Stimulated activated CD4-positive, alpha-beta T cell treated with anti-CD3 and anti-CD28 coated beads, Interleukin-12 subunit alpha, Interleukin-12 subunit beta, amount 100 ng/mL, for 24 hours (primary cell): ENCODE data around the gene UNC93A.
"Not testable (repeated sequence)": the region's sequence is repeated elsewhere in the genome, so short reads cannot be mapped to it uniquely, and the experiment has no call there.

Source experiments
- DNase-seq, 2 experiments: peaks; one replicate each; pipeline ENCODE4 v3.0.0-alpha.2; 2020; ENCODE audit warnings: low read depth in 2 of 2

The UNC93A gene

GRCh38 chr6:167290786-167291622, at the start of gene UNC93A:
Gene UNC93A (plus strand): TSS chr6:167291315. CDS start chr6:167291490, 175 bp downstream.
- DNase-seq: no peak

GRCh38 chr6:167241321-167242134, 49.6 kb upstream of the UNC93A start:
- not testable (repeated sequence) for DNase-seq

GRCh38 chr6:167242135-167242506, 49.0 kb upstream of the UNC93A start:
- DNase-seq: not testable (repeated sequence)

GRCh38 chr6:167242511-167243051, 48.5 kb upstream of the UNC93A start:
- not testable (repeated sequence) for DNase-seq

- no peak for DNase-seq
Observed at GRCh38 chr6:167244064-167244960, 46.8 kb upstream of the UNC93A start.

GRCh38 chr6:167244991-167245390, 46.1 kb upstream of the UNC93A start:
- DNase-seq: no peak

GRCh38 chr6:167245591-167245990, 45.5 kb upstream of the UNC93A start:
- no peak for DNase-seq

- no peak for DNase-seq
Observed at GRCh38 chr6:167247814-167248595, 43.1 kb upstream of the UNC93A start.

GRCh38 chr6:167248878-167249455, 42.1 kb upstream of the UNC93A start:
- not testable (repeated sequence) for DNase-seq

- no peak for DNase-seq
Observed at GRCh38 chr6:167252271-167252670, 38.8 kb upstream of the UNC93A start.

- DNase-seq: no peak
Observed at GRCh38 chr6:167255918-167256553, 35.1 kb upstream of the UNC93A start.

- DNase-seq: no peak
Observed at GRCh38 chr6:167258646-167259045, 32.5 kb upstream of the UNC93A start.

- DNase-seq: not testable (repeated sequence)
Observed at GRCh38 chr6:167266057-167266829, 24.9 kb upstream of the UNC93A start.

- no peak for DNase-seq
Observed at GRCh38 chr6:167266830-167267555, 24.1 kb upstream of the UNC93A start.

GRCh38 chr6:167267556-167267898, 23.6 kb upstream of the UNC93A start:
- DNase-seq: not testable (repeated sequence)

- no peak for DNase-seq
Observed at GRCh38 chr6:167267921-167268401, 23.2 kb upstream of the UNC93A start.

GRCh38 chr6:167268683-167269280, 22.3 kb upstream of the UNC93A start:
- no peak for DNase-seq
